Placental epithelial cell (primary cell): ENCODE measurements around the gene CYBRD1. TPM values are rescaled to one million over a fixed set of nuclear protein-coding genes. Genes with fewer than 3 reads are reported as not detected.

ENCODE experiments used
- small RNA-seq: library from RNA; depleted of rRNA; stranded (forward); fragments of <200 nt; gene quantifications from one replicate; pipeline ENCODE3, GENCODE V24; 2012
- total RNA-seq: library from RNA; depleted of rRNA; stranded (reverse); fragments of >200 nt; gene quantifications from 2 replicates; pipeline ENCODE4 v1.2.3, GENCODE V29; 2012

Gene CYBRD1, protein sequence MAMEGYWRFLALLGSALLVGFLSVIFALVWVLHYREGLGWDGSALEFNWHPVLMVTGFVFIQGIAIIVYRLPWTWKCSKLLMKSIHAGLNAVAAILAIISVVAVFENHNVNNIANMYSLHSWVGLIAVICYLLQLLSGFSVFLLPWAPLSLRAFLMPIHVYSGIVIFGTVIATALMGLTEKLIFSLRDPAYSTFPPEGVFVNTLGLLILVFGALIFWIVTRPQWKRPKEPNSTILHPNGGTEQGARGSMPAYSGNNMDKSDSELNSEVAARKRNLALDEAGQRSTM
- 15.8 and 44.4 TPM in 2 replicates for total RNA-seq

DNA sequence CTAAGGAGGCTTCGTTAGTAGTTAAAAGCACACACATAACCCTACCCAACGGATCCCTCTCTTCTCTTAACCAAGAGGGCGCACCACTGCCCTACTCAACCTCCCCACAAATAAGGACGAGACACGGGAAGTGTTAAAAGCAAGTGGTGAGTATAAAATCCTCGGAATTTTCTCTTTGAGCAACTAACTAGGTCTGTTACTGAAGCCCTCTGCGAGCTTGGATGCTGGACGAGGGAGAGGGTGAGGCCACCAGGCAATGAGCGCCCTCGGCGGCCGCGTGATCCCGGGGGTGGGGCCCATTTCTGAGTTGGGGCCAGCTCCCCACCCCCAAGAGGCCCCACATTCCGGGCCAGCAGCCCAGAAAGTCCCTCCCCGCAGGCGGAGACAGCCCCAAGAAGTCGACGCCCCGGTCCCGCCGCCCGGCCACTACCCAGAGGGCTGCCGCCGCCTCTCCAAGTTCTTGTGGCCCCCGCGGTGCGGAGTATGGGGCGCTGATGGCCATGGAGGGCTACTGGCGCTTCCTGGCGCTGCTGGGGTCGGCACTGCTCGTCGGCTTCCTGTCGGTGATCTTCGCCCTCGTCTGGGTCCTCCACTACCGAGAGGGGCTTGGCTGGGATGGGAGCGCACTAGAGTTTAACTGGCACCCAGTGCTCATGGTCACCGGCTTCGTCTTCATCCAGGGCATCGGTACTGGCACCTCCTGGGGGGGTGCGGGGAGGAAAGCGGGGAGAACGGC lies at the start of gene CYBRD1:
Gene CYBRD1 (plus strand): TSS at position 423 of the 736 bp plus-strand sequence. CDS start 72 bp downstream, at position 495.

Small RNA genes lying within 50 kb of the gene (small RNA-seq; reads per million reads assigned to genes)
- gene AC007969.2 = not detected
- not detected for gene RPL21P38

Other genes starting within 250 kb of the CYBRD1 start
- 9.4 and 19.4 TPM in 2 replicates for gene METTL8, start 88.5 kb upstream of the CYBRD1 start, total RNA-seq
- gene DCAF17, start 88.2 kb upstream of the CYBRD1 start, total RNA-seq = 21.2 and 30.9 TPM in 2 replicates
- gene DYNC1I2, start 165.0 kb downstream of the CYBRD1 start, total RNA-seq = 106 and 118 TPM in 2 replicates